Measurements from ENCODE around the gene SYT1. TPM values are rescaled to one million over a fixed set of nuclear protein-coding genes. Genes with fewer than 3 reads are reported as not detected.

SYT1 gene
- total RNA-seq, 1 donor from 2014 or later, result 0.91 TPM

GRCh38 chr12:78891646-78892353, 27.2 kb downstream of the SYT1 start:
- ATAC-seq, result no peak
- DNase-seq (ENCODE audit: low spot score), result no peak

- ATAC-seq (peak; percentile 30), DNase-seq (ENCODE audit: low spot score) (no peak)
Observed at GRCh38 chr12:78898416-78898815, 33.8 kb downstream of the SYT1 start.

DNA sequence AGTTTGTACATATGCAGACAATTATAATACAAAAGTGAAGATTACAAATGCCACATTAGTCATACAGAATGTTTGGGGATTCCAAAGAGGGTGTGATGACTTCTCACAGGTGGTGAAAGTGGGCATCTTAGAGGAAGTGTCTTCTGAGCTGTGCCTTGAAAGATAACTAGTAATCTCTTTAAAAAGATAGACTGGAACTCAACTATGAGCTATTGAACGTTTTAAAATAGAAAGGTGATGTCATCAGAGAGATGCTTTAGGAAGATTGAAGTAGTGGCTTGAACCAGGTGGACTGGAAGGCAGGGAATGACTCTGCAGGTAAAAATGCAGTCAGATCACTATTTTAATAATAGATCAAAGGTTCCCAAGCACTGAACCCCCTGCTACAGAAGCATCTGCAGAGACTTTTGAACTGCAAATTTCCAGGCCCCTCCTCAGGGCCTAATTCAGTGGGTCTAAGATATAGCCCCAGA, 50.3 kb downstream of the SYT1 start:
- DNase-seq (ENCODE audit: low spot score) (no peak), ATAC-seq (no peak)

- no peak for ATAC-seq
- no peak for DNase-seq (ENCODE audit: low spot score)
Observed at GRCh38 chr12:78916845-78917480, 52.4 kb downstream of the SYT1 start.

DNA sequence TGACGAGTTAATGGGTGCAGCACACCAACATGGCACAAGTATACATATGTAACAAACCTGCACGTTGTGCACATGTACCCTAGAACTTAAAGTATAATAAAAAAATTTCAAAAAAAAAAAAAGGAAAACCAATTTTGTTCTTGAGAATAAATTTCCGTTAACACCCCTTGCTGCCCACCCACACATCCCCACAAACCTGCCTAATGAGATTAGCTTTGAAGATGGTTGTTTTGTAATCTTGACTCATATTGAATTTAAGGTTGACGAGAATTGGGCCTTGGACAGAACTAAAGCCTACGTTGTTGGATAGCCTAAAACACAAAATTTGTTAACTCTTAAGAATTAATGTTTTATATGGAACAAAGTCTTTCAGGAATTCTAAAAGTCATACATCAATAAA, 52.9 kb downstream of the SYT1 start:
- DNase-seq (ENCODE audit: low spot score) (no peak), ATAC-seq (no peak)

DNA sequence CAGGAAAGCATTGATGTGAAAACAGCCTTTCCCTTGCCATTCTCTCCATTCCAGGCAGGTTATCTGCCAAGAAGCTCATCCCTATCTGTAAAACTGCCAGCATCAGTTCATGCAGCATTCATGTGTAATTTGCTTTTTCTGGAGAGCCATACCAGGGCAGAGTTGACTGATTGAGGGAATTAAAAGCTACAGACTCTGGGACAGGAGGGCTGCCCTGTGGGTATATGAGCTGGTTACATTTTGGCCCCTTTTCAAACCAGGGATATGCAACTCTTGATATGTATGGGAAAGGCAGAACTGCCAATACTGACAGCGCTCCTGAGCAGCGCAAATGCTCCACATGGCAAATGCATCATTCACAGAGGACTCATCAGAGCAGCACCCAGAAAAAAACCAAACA, 53.7 kb downstream of the SYT1 start:
- no peak for ATAC-seq
- no peak for DNase-seq (ENCODE audit: low spot score)

- ATAC-seq (no peak), DNase-seq (ENCODE audit: low spot score) (no peak)
Observed at GRCh38 chr12:78928200-78929074, 63.9 kb downstream of the SYT1 start.

- ATAC-seq, result no peak
Observed at GRCh38 chr12:78929075-78929418, 64.5 kb downstream of the SYT1 start.

GRCh38 chr12:78931466-78931990, 67.0 kb downstream of the SYT1 start:
- ATAC-seq (no peak), DNase-seq (ENCODE audit: low spot score) (no peak)

More at GRCh38 chr12:78929075-78929418, 64.5 kb downstream of the SYT1 start:
- no peak for DNase-seq (ENCODE audit: low spot score)

DNA sequence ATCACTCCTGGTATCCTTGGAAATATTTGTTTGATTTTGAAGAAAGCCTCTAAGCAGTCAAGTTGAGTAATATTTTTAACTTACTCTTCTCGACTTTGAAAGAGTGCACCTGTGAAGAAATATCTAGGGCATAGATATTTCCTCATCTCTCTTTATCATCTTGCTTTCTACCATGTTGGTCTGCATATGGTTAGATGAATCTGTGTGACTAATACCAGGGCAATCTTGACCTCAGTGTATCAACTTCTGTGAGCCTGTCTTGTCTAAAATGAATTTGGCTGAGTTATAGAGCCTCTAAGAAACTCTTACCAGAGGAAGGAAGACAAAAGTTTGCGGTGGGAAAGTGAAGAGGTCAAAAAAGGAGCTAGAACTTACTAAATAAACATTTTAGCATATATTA, 68.4 kb downstream of the SYT1 start:
- DNase-seq (ENCODE audit: low spot score) (no peak), ATAC-seq (no peak)

DNA sequence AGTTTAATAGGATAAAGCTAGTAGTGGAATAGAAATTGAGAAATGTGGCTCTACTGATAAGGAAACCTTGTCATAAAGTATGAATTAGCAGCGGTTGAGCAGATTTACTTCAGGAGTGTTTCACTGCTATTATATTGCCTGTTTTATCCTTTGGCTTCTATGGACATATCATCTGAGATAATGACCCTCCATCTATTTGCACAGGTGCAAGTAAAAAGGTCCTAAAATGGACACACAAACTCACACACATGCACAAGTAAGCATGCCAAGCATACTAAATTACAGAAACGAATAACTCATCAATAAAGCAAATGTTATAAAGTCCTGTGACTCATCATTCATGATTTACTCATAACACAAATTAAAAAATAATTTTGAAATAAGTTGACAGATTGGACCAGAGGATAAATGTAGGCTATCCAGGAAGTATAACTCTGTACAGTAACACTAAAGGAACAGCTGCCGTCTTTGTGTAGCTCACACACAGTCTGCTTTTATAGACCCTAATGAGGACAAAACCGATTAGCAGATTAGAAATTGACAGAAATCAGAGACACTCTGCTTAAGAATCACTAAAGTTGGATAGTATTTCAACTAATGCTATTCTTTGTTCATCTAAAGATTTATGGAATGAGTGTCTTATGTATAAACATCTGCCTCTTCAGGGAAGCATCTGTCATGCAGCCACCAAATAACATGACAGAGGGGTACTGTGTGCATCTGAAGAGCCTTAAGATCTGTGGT, 73.9 kb downstream of the SYT1 start:
- ATAC-seq (no peak), DNase-seq (ENCODE audit: low spot score) (no peak)

- DNase-seq (ENCODE audit: low spot score) (no peak), ATAC-seq (no peak)
Observed at GRCh38 chr12:78949532-78949931, 85.0 kb downstream of the SYT1 start.

GRCh38 chr12:78951803-78952551, 87.4 kb downstream of the SYT1 start:
- ATAC-seq (no peak), DNase-seq (ENCODE audit: low spot score) (no peak)

DNA sequence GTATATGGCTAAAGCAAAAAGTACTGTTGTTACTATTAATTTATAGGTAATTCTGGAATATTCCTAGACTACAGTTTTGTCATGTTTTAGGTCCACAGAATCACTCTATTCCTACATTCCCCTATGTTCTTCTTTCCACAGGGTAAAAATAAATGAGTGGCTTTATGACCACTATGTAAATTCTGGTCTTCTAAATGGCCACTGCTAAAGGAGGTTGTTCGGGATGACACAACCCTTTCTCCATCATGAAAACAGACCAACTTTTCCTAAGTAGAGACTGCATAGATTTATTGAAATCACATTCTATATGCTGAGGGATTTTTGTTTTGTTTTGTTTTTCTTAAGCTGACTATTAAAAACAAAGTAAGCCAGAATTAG, 88.0 kb downstream of the SYT1 start:
- ATAC-seq (no peak), DNase-seq (ENCODE audit: low spot score) (no peak)

GRCh38 chr12:78958941-78959340, 94.4 kb downstream of the SYT1 start:
- ATAC-seq (no peak), DNase-seq (ENCODE audit: low spot score) (no peak)

DNA sequence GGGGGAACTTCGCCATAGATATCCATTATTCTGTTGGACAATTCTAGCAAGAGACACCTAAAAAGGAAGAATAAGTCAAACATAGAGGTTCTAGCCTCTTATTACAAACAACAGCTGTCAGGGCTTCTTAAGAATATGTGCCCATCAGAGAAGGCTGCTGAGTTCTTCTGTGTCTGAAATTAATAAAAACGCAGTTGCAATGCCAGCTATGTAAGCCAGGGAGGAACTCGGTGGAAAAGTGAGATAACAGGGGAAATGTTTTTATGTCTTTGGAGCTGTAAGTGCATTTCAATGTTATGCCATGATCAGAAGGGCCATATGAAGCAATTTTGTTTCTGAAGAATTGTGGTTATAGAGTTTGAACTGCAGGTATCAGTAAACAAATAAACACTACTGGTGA, 95.0 kb downstream of the SYT1 start:
- ATAC-seq, result no peak
- DNase-seq (ENCODE audit: low spot score), result no peak

GRCh38 chr12:78961171-78961570, 96.6 kb downstream of the SYT1 start:
- DNase-seq (ENCODE audit: low spot score) (no peak), ATAC-seq (no peak)

GRCh38 chr12:78963439-78964227, 99.1 kb downstream of the SYT1 start:
- ATAC-seq, result no peak
- no peak for DNase-seq (ENCODE audit: low spot score)

DNA sequence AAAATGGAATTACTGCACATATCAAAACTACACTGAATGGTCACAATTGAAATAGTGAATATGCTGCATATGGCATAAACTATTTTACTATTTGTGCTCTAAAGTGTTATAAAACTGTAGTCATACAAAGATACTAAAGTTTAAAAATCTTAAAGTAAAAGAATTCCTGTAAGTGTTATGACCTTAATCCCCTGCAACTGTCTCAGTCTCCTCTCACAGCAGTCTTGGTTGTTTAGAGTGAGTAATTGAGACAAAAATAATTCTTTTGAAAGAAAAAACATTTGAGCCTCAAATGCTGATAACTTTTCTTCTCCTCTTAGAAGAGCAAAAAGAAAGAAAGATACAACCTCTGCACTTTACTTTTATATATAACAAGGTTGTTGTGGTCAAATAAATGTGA, 99.9 kb downstream of the SYT1 start:
- DNase-seq (ENCODE audit: low spot score), result no peak
- ATAC-seq, result no peak
